ENCODE measurements around the gene GATA1. TPM values are rescaled to one million over a fixed set of nuclear protein-coding genes. Genes with fewer than 3 reads are reported as not detected.
"Not testable (repeated sequence)": the region's sequence is repeated elsewhere in the genome, so short reads cannot be mapped to it uniquely, and the experiment has no call there.

Gene GATA1
- total RNA-seq, 2 experiments from 2014 or later: not detected

GRCh38 chrX:48802905-48803200 lies 16.5 kb downstream of the GATA1 start:
- Mint-ChIP-seq H3K27me3 (no peaks in the 10 kb centered on the region), H3K27ac (peak overlapping the region; percentile 99), H3K9me3 (no peaks in the 10 kb centered on the region), H3K4me3 (peak overlapping the region; percentile 95), H3K4me1 (peaks cover 9% of the 10 kb centered on the region), H3K36me3 (peaks cover 2% of the 10 kb centered on the region)
- POLR2A ChIA-PET: no interaction called here
- ATAC-seq (ENCODE audit: low read depth) (no peak), DNase-seq (no peak)

- Mint-ChIP-seq H3K4me3 (no peak overlapping the region), H3K9me3 (no peaks in the 10 kb centered on the region), H3K4me1 (peaks cover 3% of the 10 kb centered on the region), H3K27ac (peak overlapping the region; percentile 50), H3K36me3 (peaks cover 4% of the 10 kb centered on the region), H3K27me3 (no peaks in the 10 kb centered on the region)
- DNase-seq (no peak), ATAC-seq (ENCODE audit: low read depth) (no peak)
- POLR2A ChIA-PET: no interaction called here
These were observed 19.7 kb downstream of the GATA1 start for GRCh38 chrX:48806081-48806480.

GRCh38 chrX:48813644-48814043 lies 27.3 kb downstream of the GATA1 start:
- POLR2A ChIA-PET: no interaction called here

GRCh38 chrX:48814722-48815121 lies 28.3 kb downstream of the GATA1 start:
- Mint-ChIP-seq H3K4me1 (peaks cover 1% of the 10 kb centered on the region), H3K36me3 (peaks cover 5% of the 10 kb centered on the region), H3K4me3 (no peak overlapping the region), H3K27me3 (no peaks in the 10 kb centered on the region), H3K27ac (no peak overlapping the region), H3K9me3 (no peaks in the 10 kb centered on the region)
- no peak for ATAC-seq (ENCODE audit: low read depth)
- POLR2A ChIA-PET: no interaction called here
- DNase-seq: no peak

More at GRCh38 chrX:48813644-48814043, 27.3 kb downstream of the GATA1 start:
- ATAC-seq (ENCODE audit: low read depth) (no peak), DNase-seq (no peak)
- Mint-ChIP-seq H3K9me3 (no peaks in the 10 kb centered on the region), H3K4me1 (peaks cover 1% of the 10 kb centered on the region), H3K27ac (no peak overlapping the region), H3K4me3 (no peak overlapping the region), H3K36me3 (peaks cover 5% of the 10 kb centered on the region), H3K27me3 (no peaks in the 10 kb centered on the region)

GRCh38 chrX:48815266-48815665 lies 28.9 kb downstream of the GATA1 start:
- no peaks in the 10 kb centered on the region for H3K27me3 Mint-ChIP-seq
- no peak overlapping the region for H3K27ac Mint-ChIP-seq
- no peak overlapping the region for H3K4me3 Mint-ChIP-seq
- ATAC-seq (ENCODE audit: low read depth): no peak
- POLR2A ChIA-PET: no interaction called here
- H3K36me3 Mint-ChIP-seq: peaks cover 5% of the 10 kb centered on the region
- DNase-seq: no peak
- peaks cover 1% of the 10 kb centered on the region for H3K4me1 Mint-ChIP-seq
- no peaks in the 10 kb centered on the region for H3K9me3 Mint-ChIP-seq

GRCh38 chrX:48816014-48816810 lies 29.8 kb downstream of the GATA1 start:
- Mint-ChIP-seq H3K36me3 (peaks cover 3% of the 10 kb centered on the region), H3K9me3 (no peaks in the 10 kb centered on the region), H3K27ac (no peak overlapping the region), H3K4me1 (peaks cover 1% of the 10 kb centered on the region), H3K27me3 (no peaks in the 10 kb centered on the region), H3K4me3 (no peak overlapping the region)
- no peak for DNase-seq
- no peak for ATAC-seq (ENCODE audit: low read depth)
- POLR2A ChIA-PET: interaction anchor here (0.6 kb wide), 1 partner anchor 200 kb away, joined by 3 read pairs; no protein-coding TSS in a partner anchor

GRCh38 chrX:48818098-48818497 lies 31.7 kb downstream of the GATA1 start:
- Mint-ChIP-seq H3K36me3 (peaks cover 3% of the 10 kb centered on the region), H3K4me1 (no peaks in the 10 kb centered on the region), H3K27me3 (no peaks in the 10 kb centered on the region), H3K27ac (no peak overlapping the region), H3K4me3 (no peak overlapping the region), H3K9me3 (no peaks in the 10 kb centered on the region)
- POLR2A ChIA-PET: no interaction called here
- DNase-seq (no peak), ATAC-seq (ENCODE audit: low read depth) (no peak)

GRCh38 chrX:48818866-48819265 lies 32.5 kb downstream of the GATA1 start:
- H3K4me3 Mint-ChIP-seq: no peak overlapping the region

GRCh38 chrX:48819394-48819793 lies 33.0 kb downstream of the GATA1 start:
- H3K4me3 Mint-ChIP-seq; DNase-seq; H3K4me1 Mint-ChIP-seq; H3K36me3 Mint-ChIP-seq; H3K9me3 Mint-ChIP-seq; ATAC-seq (ENCODE audit: low read depth); POLR2A ChIA-PET; H3K27ac Mint-ChIP-seq; H3K27me3 Mint-ChIP-seq: not testable (repeated sequence)

More at GRCh38 chrX:48818866-48819265, 32.5 kb downstream of the GATA1 start:
- Mint-ChIP-seq H3K36me3 (peaks cover 1% of the 10 kb centered on the region), H3K4me1 (no peaks in the 10 kb centered on the region), H3K27me3 (no peaks in the 10 kb centered on the region), H3K27ac (no peak overlapping the region), H3K9me3 (no peaks in the 10 kb centered on the region)
- no peak for DNase-seq
- POLR2A ChIA-PET: no interaction called here
- no peak for ATAC-seq (ENCODE audit: low read depth)

GRCh38 chrX:48823053-48823452 lies 36.7 kb downstream of the GATA1 start:
- peaks cover 12% of the 10 kb centered on the region for H3K27me3 Mint-ChIP-seq
- DNase-seq (no peak), ATAC-seq (ENCODE audit: low read depth) (no peak)
- no peaks in the 10 kb centered on the region for H3K9me3 Mint-ChIP-seq
- POLR2A ChIA-PET: no interaction called here
- no peak overlapping the region for H3K27ac Mint-ChIP-seq
- H3K4me1 Mint-ChIP-seq: no peaks in the 10 kb centered on the region
- no peaks in the 10 kb centered on the region for H3K36me3 Mint-ChIP-seq
- H3K4me3 Mint-ChIP-seq: no peak overlapping the region

GRCh38 chrX:48824066-48824465 lies 37.7 kb downstream of the GATA1 start:
- POLR2A ChIA-PET: no interaction called here
- Mint-ChIP-seq H3K9me3 (no peaks in the 10 kb centered on the region), H3K4me1 (no peaks in the 10 kb centered on the region), H3K36me3 (no peaks in the 10 kb centered on the region), H3K4me3 (no peak overlapping the region), H3K27me3 (peaks cover 19% of the 10 kb centered on the region), H3K27ac (no peak overlapping the region)
- no peak for ATAC-seq (ENCODE audit: low read depth)
- no peak for DNase-seq

- Mint-ChIP-seq H3K27me3 (peaks cover 19% of the 10 kb centered on the region), H3K36me3 (no peaks in the 10 kb centered on the region), H3K27ac (no peak within 1 kb of the TSS), H3K4me3 (peak within 1 kb of the TSS; percentile 61), H3K9me3 (no peaks in the 10 kb centered on the region), H3K4me1 (no peaks in the 10 kb centered on the region)
- POLR2A ChIA-PET: no interaction called here
- no peak for DNase-seq
- ATAC-seq (ENCODE audit: low read depth): peak; percentile 45
These were observed 39.9 kb downstream of the GATA1 start, which contains the start of gene ERAS for GRCh38 chrX:48826135-48826875. Gene ERAS (plus strand): TSS chrX:48826513. CDS start chrX:48829124, 2,611 bp downstream.

- POLR2A ChIA-PET: no interaction called here
- Mint-ChIP-seq H3K27ac (no peak overlapping the region), H3K27me3 (peaks cover 19% of the 10 kb centered on the region), H3K4me3 (peak overlapping the region; percentile 61), H3K4me1 (no peaks in the 10 kb centered on the region), H3K36me3 (no peaks in the 10 kb centered on the region), H3K9me3 (no peaks in the 10 kb centered on the region)
- DNase-seq: no peak
- no peak for ATAC-seq (ENCODE audit: low read depth)
These were observed 40.7 kb downstream of the GATA1 start for GRCh38 chrX:48826876-48827653.

Data from activated naive CD8-positive, alpha-beta T cell treated with anti-CD3 and anti-CD28 coated beads, Interleukin-2, amount 10 ng/mL, durations not matched to agents 7 days and 5 days (primary cell).